Skeletal muscle tissue (tissue), 4 donors: Measurements from ENCODE around the gene ZNF333. TPM values are rescaled to one million over a fixed set of nuclear protein-coding genes. Genes with fewer than 3 reads are reported as not detected.

Source experiments
- H3K27ac ChIP-seq: one replicate; pipeline ENCODE4 v1.7.0; 2013; ENCODE audit warnings: mild to moderate bottlenecking, low read depth, low read length, inconsistent platforms
- H3K27me3 ChIP-seq, 3 donors: one replicate each; pipeline ENCODE4 v1.7.0; 2013; ENCODE audit warnings: low read length in 3 of 3; ENCODE audit not compliant: control insufficient read depth in 3 of 3, insufficient read depth in 3 of 3
- H3K36me3 ChIP-seq, 3 donors: one replicate each; pipeline ENCODE4 v1.7.0; 2013; ENCODE audit warnings: low read length in 3 of 3; ENCODE audit not compliant: control insufficient read depth in 3 of 3, insufficient read depth in 3 of 3
- H3K4me1 ChIP-seq, 3 donors: one replicate each; pipeline ENCODE4 v1.7.0; 2013; ENCODE audit warnings: low read length in 3 of 3, mild to moderate bottlenecking in 3 of 3; ENCODE audit not compliant: control insufficient read depth in 3 of 3, insufficient read depth in 3 of 3
- H3K4me3 ChIP-seq, 3 donors: one replicate each; pipeline ENCODE4 v1.7.0; 2013; ENCODE audit warnings: low read length in 3 of 3
- H3K9ac ChIP-seq, 3 donors: one replicate each; pipeline ENCODE4 v1.7.0; 2013; ENCODE audit warnings: low read length in 3 of 3, mild to moderate bottlenecking in 3 of 3, moderate library complexity in 2 of 3, low read depth in 1 of 3
- H3K9me3 ChIP-seq, 3 donors: one replicate each; pipeline ENCODE4 v1.7.0; 2013; ENCODE audit warnings: low read length in 3 of 3; ENCODE audit not compliant: control insufficient read depth in 3 of 3
- total RNA-seq: library from RNA; depleted of rRNA; stranded (reverse); fragments of >200 nt; gene quantifications from one replicate; pipeline ENCODE4 v1.2.3, GENCODE V29; 2014
- donor health status: Osteomylitis.

The ZNF333 gene
- total RNA-seq, 1 donor from 2014 or later = 12.0 TPM

DNA sequence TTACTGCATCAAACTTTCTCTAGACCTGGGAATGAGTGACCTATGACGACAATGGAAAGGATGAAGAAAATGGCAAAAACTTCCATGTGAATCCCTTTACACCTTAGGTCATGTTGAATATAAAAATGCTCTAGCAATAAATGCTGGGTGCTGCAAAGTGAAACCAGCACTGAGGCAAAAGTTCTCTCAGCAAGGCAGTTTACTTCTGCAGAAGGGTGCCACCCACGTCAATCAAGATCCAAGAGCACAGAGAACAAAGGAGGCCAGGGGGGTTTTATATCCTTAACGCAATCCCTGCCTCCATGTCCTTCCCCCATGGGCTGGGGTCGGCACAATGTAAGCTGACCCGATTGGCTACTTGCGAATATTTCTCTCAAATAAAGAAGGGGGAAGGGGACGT is 38.7 kb downstream of the ZNF333 start:
- Histone ChIP-seq H3K9ac (no peak overlapping the region), H3K4me3 (no peak overlapping the region), H3K4me1 (no peaks in the 10 kb centered on the region), H3K36me3 (peaks cover 5 to 7% (median 5%) of the 10 kb centered on the region in 3 donors), H3K27ac (no peak overlapping the region), H3K27me3 (no peaks in the 10 kb centered on the region), H3K9me3 (peaks cover 19 to 32% (median 20%) of the 10 kb centered on the region in 3 donors)

DNA sequence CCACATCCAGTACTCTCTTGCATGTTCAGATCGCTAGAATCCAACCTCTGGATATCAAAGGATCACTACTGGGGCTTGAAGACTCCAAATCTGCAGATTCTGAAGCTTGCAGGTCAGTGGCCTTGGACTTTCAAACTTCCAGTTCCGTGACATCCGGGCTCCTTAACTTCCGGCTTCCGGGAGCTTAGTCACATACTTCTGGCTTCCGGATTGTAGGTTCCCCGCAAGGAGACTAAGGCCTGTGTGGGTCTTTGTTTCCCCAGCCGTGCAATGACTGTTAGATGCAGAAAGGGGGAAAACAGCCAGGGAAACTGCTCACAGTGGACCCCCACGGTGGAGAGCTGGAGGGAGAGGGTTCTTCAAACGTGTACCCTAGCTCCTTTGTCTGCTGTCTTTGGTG is 41.4 kb downstream of the ZNF333 start:
- peaks cover 5 to 12% (median 10%) of the 10 kb centered on the region in 3 donors for H3K9me3 ChIP-seq
- no peaks in the 10 kb centered on the region for H3K4me1 ChIP-seq
- no peaks in the 10 kb centered on the region for H3K36me3 ChIP-seq
- no peak overlapping the region for H3K4me3 ChIP-seq
- no peaks in the 10 kb centered on the region for H3K27me3 ChIP-seq
- no peak overlapping the region for H3K27ac ChIP-seq
- H3K9ac ChIP-seq = no peak overlapping the region

DNA sequence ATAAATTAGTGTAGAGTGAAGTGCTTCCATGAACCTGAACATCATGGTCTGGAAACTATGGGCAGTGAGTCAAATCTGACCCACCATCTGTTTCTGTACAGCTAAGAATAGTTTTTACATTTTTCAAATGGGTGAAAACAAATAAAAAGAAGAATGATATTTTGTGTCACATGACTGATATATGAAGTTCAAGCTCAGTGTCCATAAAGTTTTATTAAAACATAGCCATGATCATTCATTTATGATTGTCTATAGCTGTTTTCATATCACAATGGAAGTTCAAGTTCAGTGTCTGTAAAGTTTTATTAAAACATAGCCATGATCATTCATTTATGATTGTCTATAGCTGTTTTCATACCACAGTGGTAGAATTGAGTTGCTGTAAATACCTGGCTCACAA is 42.7 kb downstream of the ZNF333 start:
- no peak overlapping the region for H3K9ac ChIP-seq
- H3K4me3 ChIP-seq = no peak overlapping the region
- peaks cover 5 to 7% (median 7%) of the 10 kb centered on the region in 3 donors for H3K9me3 ChIP-seq
- H3K4me1 ChIP-seq = no peaks in the 10 kb centered on the region
- no peaks in the 10 kb centered on the region for H3K27me3 ChIP-seq
- no peaks in the 10 kb centered on the region for H3K36me3 ChIP-seq
- no peak overlapping the region for H3K27ac ChIP-seq

DNA sequence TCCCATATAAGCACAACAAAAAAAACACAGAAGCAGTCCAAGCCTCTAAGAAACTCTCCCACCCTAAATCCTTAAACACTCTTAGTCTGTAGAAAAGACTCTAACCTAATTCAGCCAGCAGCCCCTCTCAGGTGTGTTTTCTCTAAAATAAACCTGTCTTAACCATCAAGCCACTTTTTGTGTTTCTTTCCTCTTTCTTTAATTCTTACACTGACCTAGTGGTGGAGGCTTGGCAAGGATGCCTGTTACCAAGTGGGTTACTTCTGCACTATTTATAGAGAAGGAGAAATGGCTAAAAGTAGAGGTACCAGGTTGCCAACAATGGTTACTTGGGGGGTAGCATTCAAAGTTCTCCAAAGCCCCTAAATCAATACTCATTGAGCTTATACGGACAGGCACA is 43.7 kb downstream of the ZNF333 start:
- H3K27me3 ChIP-seq = no peaks in the 10 kb centered on the region
- no peak overlapping the region for H3K4me3 ChIP-seq
- H3K27ac ChIP-seq = no peak overlapping the region
- no peaks in the 10 kb centered on the region for H3K4me1 ChIP-seq
- H3K9ac ChIP-seq = no peak overlapping the region
- peaks cover 5 to 7% (median 5%) of the 10 kb centered on the region in 3 donors for H3K9me3 ChIP-seq
- no peaks in the 10 kb centered on the region for H3K36me3 ChIP-seq

DNA sequence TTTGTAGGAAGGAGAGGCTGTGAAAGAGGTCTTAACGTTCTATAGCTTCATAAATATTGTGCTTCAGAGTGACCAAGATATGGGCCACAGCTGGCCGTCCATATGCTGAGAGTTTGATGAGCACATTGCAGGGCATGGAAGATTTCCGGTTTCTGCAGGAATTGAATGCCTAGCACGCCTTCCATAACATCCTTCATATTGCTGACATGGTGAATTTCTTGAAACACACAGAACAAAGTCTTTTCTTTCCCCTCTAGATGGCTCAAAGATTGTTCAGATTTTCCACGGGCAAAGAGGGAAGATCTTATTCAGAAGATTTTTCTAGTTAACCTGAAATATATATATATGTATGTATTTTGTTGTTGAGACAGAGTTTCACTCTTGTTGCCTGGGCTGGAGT is 46.1 kb downstream of the ZNF333 start:
- Histone ChIP-seq H3K9me3 (peaks cover 0 to 2% (median 2%) of the 10 kb centered on the region in 3 donors), H3K27ac (no peak overlapping the region), H3K27me3 (no peaks in the 10 kb centered on the region), H3K36me3 (no peaks in the 10 kb centered on the region), H3K4me1 (no peaks in the 10 kb centered on the region), H3K4me3 (no peak overlapping the region), H3K9ac (no peak overlapping the region)

DNA sequence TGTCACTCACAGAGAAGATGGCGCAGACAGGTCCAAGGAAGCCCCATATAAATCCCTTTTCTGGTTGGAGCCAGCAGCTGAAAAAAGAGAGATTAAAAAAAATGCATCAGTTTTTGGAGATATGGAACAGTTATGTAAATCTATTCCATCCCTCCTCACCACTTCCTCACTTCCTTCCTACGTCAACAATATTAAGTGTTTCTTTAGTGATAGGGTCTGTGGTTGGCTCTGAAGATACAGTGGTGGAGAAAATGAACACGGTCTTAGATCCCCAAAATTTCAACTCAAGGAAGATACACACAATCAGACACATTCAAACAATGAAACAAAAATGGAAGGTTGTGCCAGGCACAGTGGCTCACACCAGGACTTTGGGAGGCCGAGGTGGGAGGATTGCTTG is 57.0 kb downstream of the ZNF333 start:
- Histone ChIP-seq H3K4me3 (no peak overlapping the region), H3K9me3 (peaks cover 0 to 7% (median 3%) of the 10 kb centered on the region in 3 donors), H3K27me3 (no peaks in the 10 kb centered on the region), H3K9ac (no peak overlapping the region), H3K4me1 (no peaks in the 10 kb centered on the region), H3K36me3 (no peaks in the 10 kb centered on the region), H3K27ac (no peak overlapping the region)

DNA sequence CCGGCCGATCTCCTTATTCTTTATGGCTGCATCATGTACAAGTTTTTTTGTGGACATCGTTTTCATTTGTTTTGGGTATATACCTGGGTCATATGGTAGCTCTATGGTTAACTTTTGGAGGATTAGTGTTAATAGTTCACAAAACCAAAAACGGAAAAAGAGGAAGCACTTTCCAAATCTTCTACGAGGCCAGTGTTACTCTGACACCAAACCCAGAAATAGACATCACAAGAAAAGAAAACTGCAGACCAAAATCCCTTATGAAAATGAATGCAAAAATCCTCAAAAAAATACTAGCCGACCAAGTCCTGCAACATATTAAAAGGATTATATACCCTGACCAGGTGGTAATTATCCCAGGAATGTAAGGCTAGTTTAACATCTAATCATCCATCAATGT is 58.8 kb downstream of the ZNF333 start:
- no peaks in the 10 kb centered on the region for H3K27me3 ChIP-seq
- peaks cover 0 to 3% (median 0%) of the 10 kb centered on the region in 3 donors for H3K9me3 ChIP-seq
- H3K36me3 ChIP-seq = no peaks in the 10 kb centered on the region
- no peak overlapping the region for H3K27ac ChIP-seq
- no peaks in the 10 kb centered on the region for H3K4me1 ChIP-seq
- no peak overlapping the region for H3K9ac ChIP-seq
- H3K4me3 ChIP-seq = no peak overlapping the region

DNA sequence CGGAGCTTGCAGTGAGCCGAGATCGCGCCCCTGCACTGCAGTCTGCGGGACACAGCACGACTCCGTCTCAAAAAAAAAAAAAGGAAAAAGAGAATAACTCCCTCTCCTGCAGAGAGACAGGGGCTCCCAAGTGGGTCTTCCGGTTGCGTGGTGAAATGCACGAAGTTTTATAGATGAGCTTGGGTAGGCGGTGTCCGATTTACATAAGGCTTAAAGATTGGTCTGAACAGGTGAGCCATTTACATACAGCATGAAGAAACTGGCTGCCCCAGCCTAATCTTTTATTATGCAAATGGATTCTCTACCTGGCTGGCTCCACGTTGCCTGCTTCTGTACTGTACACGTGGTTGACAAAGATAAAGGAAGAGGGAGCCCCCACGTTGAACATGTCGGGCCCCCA is 69.0 kb downstream of the ZNF333 start:
- H3K9ac ChIP-seq = no peak overlapping the region
- no peak overlapping the region for H3K4me3 ChIP-seq
- H3K36me3 ChIP-seq = peaks cover 0 to 2% (median 0%) of the 10 kb centered on the region in 3 donors
- H3K4me1 ChIP-seq = no peaks in the 10 kb centered on the region
- H3K9me3 ChIP-seq = peaks cover 0 to 3% (median 2%) of the 10 kb centered on the region in 3 donors
- no peak overlapping the region for H3K27ac ChIP-seq
- no peaks in the 10 kb centered on the region for H3K27me3 ChIP-seq

DNA sequence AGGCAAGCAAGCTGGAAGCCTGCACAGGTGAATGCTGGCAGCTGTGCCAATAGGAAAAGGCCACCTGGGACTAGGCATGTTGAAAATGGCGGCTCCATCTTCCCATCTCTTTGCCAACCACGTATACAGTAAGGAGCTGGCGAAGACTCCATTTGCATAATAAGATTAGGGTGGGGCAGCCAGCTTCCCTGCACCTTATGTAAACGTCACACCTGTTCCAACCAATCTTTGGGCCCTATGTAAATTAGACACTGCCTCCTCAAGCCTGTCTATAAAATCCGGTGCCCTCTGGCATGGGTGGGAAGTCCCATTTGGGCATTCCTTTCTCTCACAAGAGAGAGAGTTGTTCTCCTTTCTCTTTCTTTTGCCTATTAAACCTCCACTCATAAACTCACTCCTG is 71.8 kb downstream of the ZNF333 start:
- no peak overlapping the region for H3K4me3 ChIP-seq
- no peaks in the 10 kb centered on the region for H3K4me1 ChIP-seq
- no peak overlapping the region for H3K27ac ChIP-seq
- peaks cover 0 to 3% (median 0%) of the 10 kb centered on the region in 3 donors for H3K9me3 ChIP-seq
- H3K27me3 ChIP-seq = no peaks in the 10 kb centered on the region
- H3K9ac ChIP-seq = no peak overlapping the region
- H3K36me3 ChIP-seq = no peaks in the 10 kb centered on the region

DNA sequence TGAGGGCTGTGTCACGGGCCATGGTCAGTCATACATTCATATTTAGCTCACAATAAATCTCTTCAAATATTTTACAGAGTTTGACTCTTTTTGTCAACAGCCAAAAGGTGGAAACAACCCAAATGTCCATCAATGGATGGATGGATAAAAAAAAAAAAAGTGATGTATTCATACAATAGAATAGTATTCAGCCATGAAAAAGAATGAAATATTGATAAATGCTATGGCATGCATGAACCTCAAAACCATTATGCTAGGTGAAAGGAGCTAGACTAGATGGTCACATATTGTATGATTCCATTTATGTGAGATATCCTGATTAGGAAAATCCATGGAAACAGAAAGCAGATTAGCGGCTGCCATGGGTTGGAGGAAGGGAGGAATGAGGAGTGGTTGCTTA is 72.3 kb downstream of the ZNF333 start:
- Histone ChIP-seq H3K36me3 (no peaks in the 10 kb centered on the region), H3K4me3 (no peak overlapping the region), H3K4me1 (no peaks in the 10 kb centered on the region), H3K27me3 (no peaks in the 10 kb centered on the region), H3K27ac (no peak overlapping the region), H3K9me3 (peaks cover 0 to 3% (median 0%) of the 10 kb centered on the region in 3 donors), H3K9ac (no peak overlapping the region)
